Neural progenitor cell (in vitro differentiated cells): ENCODE results near the gene FAM118B. TPM values are rescaled to one million over a fixed set of nuclear protein-coding genes. Genes with fewer than 3 reads are reported as not detected.
"Not testable (repeated sequence)": the region's sequence is repeated elsewhere in the genome, so short reads cannot be mapped to it uniquely, and the experiment has no call there.

Source experiments
- DNase-seq: peaks from one replicate; pipeline ENCODE4 v3.0.0-alpha.2; 2016; ENCODE audit warnings: low spot score
- H2AFZ ChIP-seq: fragments of 200-600 bp; sonication (generic); replicated peaks from 2 replicates; pipeline ENCODE4 v1.6.1; 2016; ENCODE audit warnings: antibody characterized with exemption
- H3F3A ChIP-seq: fragments of 200-600 bp; sonication (generic); 2 replicates; pipeline ENCODE4 v1.6.1; 2016; ENCODE audit warnings: antibody characterized with exemption, low read depth
- H3K27ac ChIP-seq: fragments of 200-600 bp; sonication (generic); 2 replicates; pipeline ENCODE4 v1.5.1; 2016; ENCODE audit warnings: mild to moderate bottlenecking
- H3K27me3 ChIP-seq: fragments of 200-600 bp; sonication (generic); 2 replicates; pipeline ENCODE4 v1.6.1; 2016; ENCODE audit warnings: mild to moderate bottlenecking, moderate library complexity
- H3K36me3 ChIP-seq: fragments of 200-600 bp; sonication (generic); 2 replicates; pipeline ENCODE4 v1.5.1; 2016
- H3K4me1 ChIP-seq: fragments of 200-600 bp; sonication (generic); 2 replicates; pipeline ENCODE4 v1.6.1; 2016; ENCODE audit warnings: mixed run types
- H3K4me2 ChIP-seq: fragments of 200-600 bp; sonication (generic); 2 replicates; pipeline ENCODE4 v1.6.1; 2016
- H3K4me3 ChIP-seq: fragments of 200-600 bp; sonication (generic); 2 replicates; pipeline ENCODE4 v1.5.1; 2016
- H3K79me2 ChIP-seq: fragments of 200-600 bp; sonication (generic); 2 replicates; pipeline ENCODE4 v1.6.1; 2016; ENCODE audit warnings: low read depth
- H3K9ac ChIP-seq: fragments of 200-600 bp; sonication (generic); 2 replicates; pipeline ENCODE4 v1.6.1; 2016
- H3K9me3 ChIP-seq: fragments of 200-600 bp; sonication (generic); 2 replicates; pipeline ENCODE4 v1.5.1; 2016; ENCODE audit warnings: low read depth
- H4K20me1 ChIP-seq: fragments of 200-600 bp; sonication (generic); 2 replicates; pipeline ENCODE4 v1.6.1; 2016; ENCODE audit warnings: low read depth
- H3K27ac Mint-ChIP-seq: 3 replicates; pipeline ENCODE4 v1.8.0; 2021; ENCODE audit warnings: mixed read lengths
- H3K27me3 Mint-ChIP-seq: 2 replicates; pipeline ENCODE4 v1.8.0; 2022; ENCODE audit warnings: low read depth, mild to moderate bottlenecking, inconsistent platforms, moderate library complexity, mixed read lengths; ENCODE audit not compliant: insufficient read depth
- H3K36me3 Mint-ChIP-seq: 3 replicates; pipeline ENCODE4 v1.8.0; 2021; ENCODE audit warnings: mixed read lengths
- H3K4me1 Mint-ChIP-seq: 3 replicates; pipeline ENCODE4 v1.8.0; 2021; ENCODE audit warnings: mixed read lengths
- H3K4me3 Mint-ChIP-seq: 3 replicates; pipeline ENCODE4 v1.8.0; 2021; ENCODE audit warnings: mild to moderate bottlenecking, moderate library complexity, mixed read lengths
- H3K9me3 Mint-ChIP-seq: 3 replicates; pipeline ENCODE4 v1.8.0; 2020; ENCODE audit warnings: mixed read lengths
- CTCF ChIP-seq: fragments of 200-600 bp; sonication (generic); IDR thresholded peaks from 2 replicates; pipeline ENCODE4 v1.5.1; 2017; ENCODE audit warnings: antibody characterized with exemption, mild to moderate bottlenecking
- EZH2 ChIP-seq: fragments of 200-600 bp; sonication (generic); IDR thresholded peaks from 2 replicates; pipeline ENCODE4 v1.6.1; 2017; ENCODE audit warnings: antibody characterized with exemption, mild to moderate bottlenecking, moderate library complexity
- EZH2phosphoT487 ChIP-seq: fragments of 200-600 bp; sonication (generic); IDR thresholded peaks from 2 replicates; pipeline ENCODE4 v1.6.1; 2017; ENCODE audit warnings: antibody characterized with exemption
- total RNA-seq: library from RNA; depleted of rRNA; stranded (reverse); fragments of >200 nt; gene quantifications from 2 replicates; pipeline ENCODE4 v1.2.3, GENCODE V29; 2015; ENCODE audit warnings: low replicate concordance

The FAM118B gene
- total RNA-seq, 1 donor from 2014 or later: 43.2 TPM

GRCh38 chr11:126305699-126306098 lies 94.1 kb downstream of the FAM118B start:
- Mint-ChIP-seq H3K9me3 (peaks cover 4% of the 10 kb centered on the region), H3K27ac (peak overlapping the region; percentile 36), H3K27me3 (peaks cover 2% of the 10 kb centered on the region), H3K4me1 (peaks cover 20% of the 10 kb centered on the region), H3K4me3 (peak overlapping the region; percentile 39), H3K36me3 (peaks cover 15% of the 10 kb centered on the region)
- H3K79me2 ChIP-seq: peaks cover 23% of the 10 kb centered on the region
- peaks cover 4% of the 10 kb centered on the region for H3K4me1 ChIP-seq
- TF ChIP-seq EZH2phosphoT487 (no peak), CTCF (no peak), EZH2 (no peak)
- H3F3A ChIP-seq: no peaks in the 10 kb centered on the region
- H4K20me1 ChIP-seq: no peaks in the 10 kb centered on the region
- H3K9me3 ChIP-seq: no peaks in the 10 kb centered on the region
- H3K36me3 ChIP-seq: no peaks in the 10 kb centered on the region
- DNase-seq: no peak
- no peak overlapping the region for H3K4me2 ChIP-seq
- no peaks in the 10 kb centered on the region for H3K27me3 ChIP-seq
- H3K4me3 ChIP-seq: no peak overlapping the region
- no peak overlapping the region for H2AFZ ChIP-seq
- H3K27ac ChIP-seq: no peak overlapping the region
- no peak overlapping the region for H3K9ac ChIP-seq

GRCh38 chr11:126307706-126308105 lies 96.1 kb downstream of the FAM118B start:
- H3K27ac ChIP-seq: no peak overlapping the region
- H3K4me3 Mint-ChIP-seq: no peak overlapping the region

GRCh38 chr11:126308271-126308671 lies 96.7 kb downstream of the FAM118B start:
- H3K36me3 Mint-ChIP-seq: peaks cover 9% of the 10 kb centered on the region
- no peak for DNase-seq
- H3K4me2 ChIP-seq: no peak overlapping the region
- no peaks in the 10 kb centered on the region for H4K20me1 ChIP-seq
- H3K4me3 Mint-ChIP-seq: no peak overlapping the region
- H3K27me3 ChIP-seq: no peaks in the 10 kb centered on the region
- H3K79me2 ChIP-seq: peaks cover 14% of the 10 kb centered on the region
- H3K27me3 Mint-ChIP-seq: peaks cover 4% of the 10 kb centered on the region
- no peaks in the 10 kb centered on the region for H3K9me3 ChIP-seq
- H3K27ac ChIP-seq: no peak overlapping the region
- H3F3A ChIP-seq: no peaks in the 10 kb centered on the region
- TF ChIP-seq CTCF: no peak
- no peak for TF ChIP-seq EZH2
- peaks cover 2% of the 10 kb centered on the region for H3K9me3 Mint-ChIP-seq
- H3K27ac Mint-ChIP-seq: peak overlapping the region; percentile 16
- no peak overlapping the region for H3K4me3 ChIP-seq
- H3K4me1 Mint-ChIP-seq: peaks cover 19% of the 10 kb centered on the region
- peaks cover 4% of the 10 kb centered on the region for H3K4me1 ChIP-seq
- H3K9ac ChIP-seq: no peak overlapping the region
- H3K36me3 ChIP-seq: no peaks in the 10 kb centered on the region
- H2AFZ ChIP-seq: no peak overlapping the region

More at GRCh38 chr11:126307706-126308105, 96.1 kb downstream of the FAM118B start:
- Histone ChIP-seq H3K36me3 (no peaks in the 10 kb centered on the region), H3K4me2 (no peak overlapping the region), H3K9ac (no peak overlapping the region), H3K9me3 (no peaks in the 10 kb centered on the region), H3K27me3 (no peaks in the 10 kb centered on the region), H3F3A (no peaks in the 10 kb centered on the region), H3K79me2 (peaks cover 19% of the 10 kb centered on the region), H3K4me3 (no peak overlapping the region), H2AFZ (no peak overlapping the region), H4K20me1 (no peaks in the 10 kb centered on the region), H3K4me1 (peaks cover 4% of the 10 kb centered on the region)
- no peak overlapping the region for H3K27ac Mint-ChIP-seq
- H3K4me1 Mint-ChIP-seq: peaks cover 20% of the 10 kb centered on the region
- peaks cover 2% of the 10 kb centered on the region for H3K27me3 Mint-ChIP-seq
- peak; percentile 56 for TF ChIP-seq CTCF
- TF ChIP-seq EZH2: no peak
- H3K36me3 Mint-ChIP-seq: peaks cover 12% of the 10 kb centered on the region
- peak; percentile 62 for DNase-seq
- peaks cover 2% of the 10 kb centered on the region for H3K9me3 Mint-ChIP-seq

- not testable (repeated sequence) for H3K27ac ChIP-seq, H3K36me3 Mint-ChIP-seq, H3F3A ChIP-seq, H3K4me3 ChIP-seq, H3K9me3 ChIP-seq, H4K20me1 ChIP-seq, H3K27me3 Mint-ChIP-seq, H3K27ac Mint-ChIP-seq, H2AFZ ChIP-seq, H3K4me3 Mint-ChIP-seq, DNase-seq, H3K27me3 ChIP-seq, H3K4me1 ChIP-seq, H3K4me2 ChIP-seq, H3K79me2 ChIP-seq, H3K36me3 ChIP-seq, H3K9ac ChIP-seq, H3K9me3 Mint-ChIP-seq
- H3K4me1 Mint-ChIP-seq: peaks cover 15% of the 10 kb centered on the region
Observed at GRCh38 chr11:126308771-126309170, 97.2 kb downstream of the FAM118B start.
